ENCODE measurements around the gene ATXN1.
"Not testable (repeated sequence)": the region's sequence is repeated elsewhere in the genome, so short reads cannot be mapped to it uniquely, and the experiment has no call there.

The ATXN1 gene

GRCh38 chr6:16470502-16471221 is 290.6 kb downstream of the ATXN1 start:
- no peak for DNase-seq (ENCODE audit: low spot score)
- TF ChIP-seq CTCF (IDR thresholded peaks at IDR 0.05; ENCODE audit: extremely low read depth, missing control alignments), result no peak

GRCh38 chr6:16468991-16469615 is 292.2 kb downstream of the ATXN1 start:
- no peak for TF ChIP-seq CTCF (IDR thresholded peaks at IDR 0.05; ENCODE audit: extremely low read depth, missing control alignments)

GRCh38 chr6:16466800-16467553 is 294.3 kb downstream of the ATXN1 start:
- TF ChIP-seq CTCF (IDR thresholded peaks at IDR 0.05; ENCODE audit: extremely low read depth, missing control alignments), result no peak
- DNase-seq (ENCODE audit: low spot score), result no peak

More at GRCh38 chr6:16468991-16469615, 292.2 kb downstream of the ATXN1 start:
- DNase-seq (ENCODE audit: low spot score), result no peak

GRCh38 chr6:16464045-16464444 is 297.2 kb downstream of the ATXN1 start:
- TF ChIP-seq CTCF (IDR thresholded peaks at IDR 0.05; ENCODE audit: extremely low read depth, missing control alignments), result no peak
- DNase-seq (ENCODE audit: low spot score), result no peak

GRCh38 chr6:16463246-16463645 is 298.0 kb downstream of the ATXN1 start:
- not testable (repeated sequence) for DNase-seq (ENCODE audit: low spot score)

- TF ChIP-seq CTCF (IDR thresholded peaks at IDR 0.05; ENCODE audit: extremely low read depth, missing control alignments), result no peak
- DNase-seq (ENCODE audit: low spot score), result no peak
Measured at GRCh38 chr6:16461491-16461890, 299.8 kb downstream of the ATXN1 start.

- not testable (repeated sequence) for DNase-seq (ENCODE audit: low spot score)
Measured at GRCh38 chr6:16459472-16459871, 301.8 kb downstream of the ATXN1 start.

- TF ChIP-seq CTCF (IDR thresholded peaks at IDR 0.05; ENCODE audit: extremely low read depth, missing control alignments), result no peak
Measured at GRCh38 chr6:16452348-16452747, 308.9 kb downstream of the ATXN1 start.

More at GRCh38 chr6:16452348-16452747, 308.9 kb downstream of the ATXN1 start:
- no peak for DNase-seq (ENCODE audit: low spot score)
